B cell (primary cell): ENCODE data around the gene PDXP. TPM values are rescaled to one million over a fixed set of nuclear protein-coding genes. Genes with fewer than 3 reads are reported as not detected.
"Not testable (repeated sequence)": the region's sequence is repeated elsewhere in the genome, so short reads cannot be mapped to it uniquely, and the experiment has no call there.

ENCODE experiments used
- ATAC-seq: fragments of 200-7000 bp; cut with Tn5 transposase; one replicate; pipeline ENCODE4 v1.10.0; 2021; ENCODE audit warnings: low read depth, mild to moderate bottlenecking, moderate number of reproducible peaks, moderate library complexity
- CTCF ChIA-PET: fragments of 350-600 bp; sonication (Branson Sonifier 250); formaldehyde crosslinking; loops from one replicate; lab custom pipeline; 2021; ENCODE audit warnings: antibody characterized with exemption, inconsistent platforms; lab: Charles Lee
- POLR2A ChIA-PET: fragments of 350-600 bp; sonication (Branson Sonifier 250); formaldehyde crosslinking; loops from one replicate; lab custom pipeline; 2021; ENCODE audit warnings: antibody characterized with exemption; lab: Charles Lee
- DNase-seq: peaks from one replicate; pipeline ENCODE4 v3.0.0; 2013
- H2AFZ ChIP-seq: 2 replicates; pipeline ENCODE4 v1.6.1; 2012; ENCODE audit warnings: mild to moderate bottlenecking, low read depth, low read length; ENCODE audit not compliant: insufficient read depth, poor library complexity, severe bottlenecking
- H3K27ac ChIP-seq, 2 donors: 1 replicate in 1 of 2; 2 replicates in 1 of 2; pipeline ENCODE4 v1.5.1; 2012 to 2013; ENCODE audit warnings: low read length in 2 of 2, mild to moderate bottlenecking in 2 of 2, moderate library complexity in 1 of 2
- H3K27me3 ChIP-seq, 4 experiments: fragments of 200-600 bp in 1 of 4; sonication (generic) in 1 of 4; replicated peaks in 1 of 4; 1 replicate in 2 of 4; 2 replicates in 2 of 4; pipeline versions ENCODE4 v1.6.1 to v1.7.0; 2013 to 2016; ENCODE audit warnings: low read length in 3 of 4, mild to moderate bottlenecking in 2 of 4, mixed read lengths in 1 of 4, moderate library complexity in 1 of 4; ENCODE audit not compliant: insufficient read depth in 4 of 4, control insufficient read depth in 3 of 4; ENCODE audit errors: control extremely low read depth in 1 of 4
- H3K36me3 ChIP-seq, 2 experiments: replicated peaks in 1 of 2; 1 replicate in 1 of 2; 2 replicates in 1 of 2; pipeline versions ENCODE4 v1.6.1 to v1.7.1; 2013; ENCODE audit warnings: low read length in 1 of 2; ENCODE audit not compliant: insufficient read depth in 2 of 2, control insufficient read depth in 1 of 2; ENCODE audit errors: control extremely low read depth in 1 of 2, extremely low read depth in 1 of 2
- H3K4me1 ChIP-seq, 2 donors: fragments of 200-600 bp in 1 of 2; sonication (generic) in 1 of 2; 1 replicate in 1 of 2; 2 replicates in 1 of 2; pipeline versions ENCODE4 v1.5.1 to v1.6.1; 2013 to 2017; ENCODE audit warnings: low read length in 2 of 2; ENCODE audit not compliant: control insufficient read depth in 2 of 2, insufficient read depth in 2 of 2
- H3K4me2 ChIP-seq: replicated peaks from 2 replicates; pipeline ENCODE3; 2012; ENCODE audit warnings: mild to moderate bottlenecking, low read depth, low read length; ENCODE audit not compliant: poor library complexity, severe bottlenecking
- H3K4me3 ChIP-seq, 5 experiments: fragments of 200-600 bp in 1 of 5; sonication (generic) in 1 of 5; 1 replicate in 3 of 5; 2 replicates in 2 of 5; pipeline versions ENCODE4 v1.5.1 to v1.7.0; 2011 to 2016; ENCODE audit warnings: low read length in 4 of 5, mild to moderate bottlenecking in 4 of 5, low read depth in 2 of 5, control low read depth in 1 of 5, moderate library complexity in 1 of 5; ENCODE audit not compliant: insufficient read depth in 1 of 5; ENCODE audit errors: control extremely low read depth in 1 of 5, extremely low read depth in 1 of 5
- H3K79me2 ChIP-seq: fragments of 200-600 bp; sonication (generic); one replicate; pipeline ENCODE4 v1.6.0; 2016; ENCODE audit warnings: low read length; ENCODE audit not compliant: control insufficient read depth, insufficient read depth
- H3K9ac ChIP-seq: fragments of 200-600 bp; sonication (generic); 2 replicates; pipeline ENCODE4 v1.6.1; 2017; ENCODE audit warnings: mild to moderate bottlenecking, low read length, moderate library complexity
- H3K9me3 ChIP-seq, 3 donors: one replicate each; pipeline versions ENCODE4 v1.6.1 to v1.7.1; 2013; ENCODE audit warnings: low read length in 2 of 3; ENCODE audit not compliant: control insufficient read depth in 2 of 3, insufficient read depth in 1 of 3; ENCODE audit errors: control extremely low read depth in 1 of 3
- H4K20me1 ChIP-seq: 2 replicates; pipeline ENCODE4 v1.6.0; 2012; ENCODE audit warnings: mild to moderate bottlenecking, low read length; ENCODE audit not compliant: insufficient read depth, control insufficient read depth, poor library complexity, severe bottlenecking
- H3K27ac Mint-ChIP-seq: one replicate; pipeline ENCODE4 v1.8.0; 2021; ENCODE audit warnings: mixed read lengths
- H3K27me3 Mint-ChIP-seq: one replicate; pipeline ENCODE4 v1.8.0; 2021; ENCODE audit warnings: mixed read lengths
- H3K4me1 Mint-ChIP-seq: one replicate; pipeline ENCODE4 v1.8.0; 2021; ENCODE audit warnings: mixed read lengths
- H3K4me3 Mint-ChIP-seq: one replicate; pipeline ENCODE4 v1.8.0; 2021; ENCODE audit warnings: mixed read lengths
- H3K9me3 Mint-ChIP-seq: one replicate; pipeline ENCODE4 v1.8.0; 2022; ENCODE audit warnings: mixed read lengths; ENCODE audit not compliant: insufficient read depth
- CTCF ChIP-seq: fragments of 200-600 bp; IDR thresholded peaks from one replicate; pipeline ENCODE4 v1.8.0; 2022; ENCODE audit warnings: antibody characterized with exemption, mild to moderate bottlenecking
- EZH2 ChIP-seq: IDR thresholded peaks from 2 replicates; pipeline ENCODE4 v1.6.1; 2012; ENCODE audit warnings: borderline replicate concordance, low read depth, mild to moderate bottlenecking, moderate library complexity, low read length; ENCODE audit not compliant: insufficient read depth, poor library complexity, severe bottlenecking
- WGBS: methylation state at CpG from one replicate; pipeline ENCODE4 v1.1.5; 2013; ENCODE audit warnings: missing lambda C conversion rate; ENCODE audit not compliant: insufficient coverage; 5-methylcytosine and 5-hydroxymethylcytosine counted together
- intact Hi-C: fragments of 100-400 bp; cut with micrococcal nuclease; formaldehyde crosslinking; loops from one replicate; pipeline ENCODE4 v1.10.0; 2022
- polyA plus RNA-seq: library from polyadenylated mRNA; depleted of rRNA; stranded (reverse); fragments of >200 nt; gene quantifications from 2 replicates; pipeline ENCODE4 v1.2.3, GENCODE V29; 2012
- total RNA-seq, 2 donors: library from RNA; stranded (reverse); fragments of 120-200 nt in 1 of 2; gene quantifications; 1 replicate in 1 of 2; 2 replicates in 1 of 2; pipeline versions ENCODE4 v1.2.3 to v1.2.4, GENCODE V29; 2013 to 2022

PDXP gene
- total and polyA plus RNA-seq, 2 donors (not counting 1 experiment from before 2014, with no cell fraction given), result 16.6 to 17.5 TPM

GRCh38 chr22:37655252-37655563 is 3.3 kb upstream of the PDXP start:
- H2AFZ ChIP-seq, result no peak overlapping the region
- no peak overlapping the region for H3K4me3 Mint-ChIP-seq
- TF ChIP-seq CTCF (no peak), EZH2 (no peak)
- intact Hi-C loops, result no loop called here
- peaks cover 23% of the 10 kb centered on the region for H3K4me1 Mint-ChIP-seq
- DNase-seq (no peak), ATAC-seq (no peak)
- H3K79me2 ChIP-seq, result peaks cover 15% of the 10 kb centered on the region
- ChIA-PET CTCF (interaction anchor here (2.5 to 22.6 kb wide), 2 partner anchors 12 to 26 kb away, joined by 18 to 462 read pairs; partner anchors contain the start of genes LGALS1 and NOL12), POLR2A (no interaction called here)
- no peak overlapping the region for H3K27ac Mint-ChIP-seq
- H3K36me3 ChIP-seq, result peaks cover 0 to 38% of the 10 kb centered on the region in 2 experiments
- WGBS, result 94% methylated on average over 4 of the region's 17 CpGs
- H3K27me3 ChIP-seq, result no peaks in the 10 kb centered on the region
- no peak overlapping the region for H3K4me2 ChIP-seq
- H3K27me3 Mint-ChIP-seq, result no peaks in the 10 kb centered on the region
- H3K9me3 Mint-ChIP-seq, result no peaks in the 10 kb centered on the region
- H3K9ac ChIP-seq, result no peak overlapping the region
- H4K20me1 ChIP-seq, result peaks cover 2% of the 10 kb centered on the region
- H3K4me1 ChIP-seq, result peaks cover 16 to 21% of the 10 kb centered on the region in 2 donors
- no peaks in the 10 kb centered on the region for H3K9me3 ChIP-seq
- H3K4me3 ChIP-seq, result no peak overlapping the region
- H3K27ac ChIP-seq, result no peak overlapping the region

- H3K4me2 ChIP-seq, H3K27me3 ChIP-seq, DNase-seq, H3K9me3 ChIP-seq, intact Hi-C loops, H4K20me1 ChIP-seq, ATAC-seq, H3K9ac ChIP-seq, H3K9me3 Mint-ChIP-seq, H3K27ac ChIP-seq, H3K4me3 ChIP-seq, H2AFZ ChIP-seq, H3K27me3 Mint-ChIP-seq: not testable (repeated sequence)
- CTCF ChIA-PET, result interaction anchor here (1.9 to 22.6 kb wide), 6 partner anchors 13 to 48 kb away, joined by 6 to 462 read pairs (median 32); partner anchors contain the start of genes GGA1, LGALS1, NOL12 and SH3BP1
- Histone ChIP-seq H3K36me3 (peaks cover 0 to 25% of the 10 kb centered on the region in 2 experiments), H3K4me1 (peaks cover 30 to 35% of the 10 kb centered on the region in 2 donors), H3K79me2 (peaks cover 26% of the 10 kb centered on the region)
- Mint-ChIP-seq H3K4me1 (peaks cover 37% of the 10 kb centered on the region), H3K27ac (peak overlapping the region; percentile 54), H3K4me3 (peak overlapping the region; percentile 6)
- POLR2A ChIA-PET, result interaction anchor here (0.6 to 0.7 kb wide), 2 partner anchors 22 to 401 kb away, joined by 3 to 4 read pairs; partner anchors contain the start of gene PICK1
- WGBS, result 96% methylated on average over 4 of the region's 4 CpGs
Measured at GRCh38 chr22:37656583-37656982, 1.9 kb upstream of the PDXP start.
